ENCODE measurements around the gene NAP1L5. TPM values are rescaled to one million over a fixed set of nuclear protein-coding genes. Genes with fewer than 3 reads are reported as not detected.
A peak's percentile ranks its signal among the peaks of the same experiment; 100 is the strongest.

The NAP1L5 gene
- total RNA-seq, 1 donor from 2014 or later: 4.4 TPM

DNA sequence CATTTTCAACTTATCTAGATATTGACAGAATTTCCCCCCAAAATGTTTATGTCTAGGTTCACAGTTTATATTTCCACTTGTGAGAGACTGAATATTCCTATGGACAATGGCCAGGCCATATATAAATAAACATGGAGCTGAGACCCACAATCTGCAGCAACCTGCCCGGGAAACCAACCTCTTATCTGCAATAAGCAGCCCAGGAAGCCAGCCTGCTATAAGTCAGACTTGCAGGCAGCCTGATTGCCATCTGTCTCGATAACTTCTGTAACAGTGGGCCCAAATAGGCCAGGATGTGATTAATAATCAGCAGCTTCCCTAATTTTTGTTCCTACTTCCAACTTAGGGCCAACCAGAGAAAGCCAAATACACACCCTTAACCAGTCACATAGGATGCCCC lies 5.2 kb upstream of the NAP1L5 start:
- Mint-ChIP-seq H3K4me3 (no peak overlapping the region), H3K9me3 (no peaks in the 10 kb centered on the region), H3K4me1 (peaks cover 9% of the 10 kb centered on the region), H3K27ac (no peak overlapping the region), H3K36me3 (peaks cover 7% of the 10 kb centered on the region), H3K27me3 (ENCODE audit: low read depth) (no peaks in the 10 kb centered on the region)
- TF ChIP-seq, protein P1, sequence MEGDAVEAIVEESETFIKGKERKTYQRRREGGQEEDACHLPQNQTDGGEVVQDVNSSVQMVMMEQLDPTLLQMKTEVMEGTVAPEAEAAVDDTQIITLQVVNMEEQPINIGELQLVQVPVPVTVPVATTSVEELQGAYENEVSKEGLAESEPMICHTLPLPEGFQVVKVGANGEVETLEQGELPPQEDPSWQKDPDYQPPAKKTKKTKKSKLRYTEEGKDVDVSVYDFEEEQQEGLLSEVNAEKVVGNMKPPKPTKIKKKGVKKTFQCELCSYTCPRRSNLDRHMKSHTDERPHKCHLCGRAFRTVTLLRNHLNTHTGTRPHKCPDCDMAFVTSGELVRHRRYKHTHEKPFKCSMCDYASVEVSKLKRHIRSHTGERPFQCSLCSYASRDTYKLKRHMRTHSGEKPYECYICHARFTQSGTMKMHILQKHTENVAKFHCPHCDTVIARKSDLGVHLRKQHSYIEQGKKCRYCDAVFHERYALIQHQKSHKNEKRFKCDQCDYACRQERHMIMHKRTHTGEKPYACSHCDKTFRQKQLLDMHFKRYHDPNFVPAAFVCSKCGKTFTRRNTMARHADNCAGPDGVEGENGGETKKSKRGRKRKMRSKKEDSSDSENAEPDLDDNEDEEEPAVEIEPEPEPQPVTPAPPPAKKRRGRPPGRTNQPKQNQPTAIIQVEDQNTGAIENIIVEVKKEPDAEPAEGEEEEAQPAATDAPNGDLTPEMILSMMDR (IDR thresholded peaks at IDR 0.05; ENCODE audit: unreplicated experiment): no peak
- DNase-seq (ENCODE audit: low spot score in 2 of 2, unreplicated experiment in 2 of 2): no peak

DNA sequence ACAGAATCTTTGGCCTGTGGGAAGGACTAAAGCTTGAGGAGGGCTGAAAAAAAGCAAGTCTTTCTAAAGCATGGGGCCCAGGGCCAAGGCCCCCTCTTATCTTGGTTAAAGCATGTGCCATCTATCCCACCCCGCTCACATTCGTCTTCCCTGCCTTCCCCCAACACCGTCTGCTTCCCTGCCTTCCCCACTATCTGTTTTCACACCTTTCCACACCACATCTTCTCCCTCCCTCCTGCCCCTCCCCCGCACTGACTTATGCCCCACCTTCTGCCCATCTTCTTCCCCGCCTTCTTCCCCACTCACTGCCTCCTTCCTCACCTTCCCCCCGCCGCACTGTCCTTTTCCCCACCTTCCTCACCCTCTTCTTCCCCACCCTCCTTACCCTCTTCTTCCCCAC lies 890 bp upstream of the NAP1L5 start:
- no peaks in the 10 kb centered on the region for H3K27me3 Mint-ChIP-seq (ENCODE audit: low read depth)
- no peak overlapping the region for H3K27ac Mint-ChIP-seq
- H3K4me1 Mint-ChIP-seq: peaks cover 7% of the 10 kb centered on the region
- H3K4me3 Mint-ChIP-seq: no peak overlapping the region
- H3K9me3 Mint-ChIP-seq: no peaks in the 10 kb centered on the region
- H3K36me3 Mint-ChIP-seq: no peaks in the 10 kb centered on the region
- TF ChIP-seq, protein P1 (IDR thresholded peaks at IDR 0.05; ENCODE audit: unreplicated experiment): no peak
- DNase-seq (ENCODE audit: low spot score in 2 of 2, unreplicated experiment in 2 of 2): no peak

DNA sequence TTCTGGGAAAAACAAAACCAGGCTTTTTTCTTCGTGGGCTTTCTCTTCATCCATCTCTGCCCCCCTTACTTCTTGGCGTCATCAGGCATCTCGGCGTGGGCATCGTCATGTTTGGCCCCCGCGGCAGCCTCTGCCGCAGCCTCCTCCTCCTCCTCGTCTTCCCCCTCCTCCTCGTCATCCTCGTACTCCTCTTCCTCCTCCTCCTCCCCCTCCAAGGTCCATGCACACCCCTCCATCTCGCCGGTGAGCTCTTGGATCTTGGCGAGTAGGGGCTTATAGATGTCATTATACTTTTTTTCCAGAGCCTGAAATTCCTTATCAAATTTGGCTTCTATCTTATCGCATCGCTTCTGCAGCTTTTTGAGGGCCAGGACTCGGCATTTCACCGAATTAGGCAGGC lies 488 bp downstream of the NAP1L5 start:
- H3K4me3 Mint-ChIP-seq: peak overlapping the region; percentile 80
- no peak for DNase-seq (ENCODE audit: low spot score in 2 of 2, unreplicated experiment in 2 of 2)
- H3K36me3 Mint-ChIP-seq: no peaks in the 10 kb centered on the region
- H3K9me3 Mint-ChIP-seq: no peaks in the 10 kb centered on the region
- no peaks in the 10 kb centered on the region for H3K27me3 Mint-ChIP-seq (ENCODE audit: low read depth)
- H3K4me1 Mint-ChIP-seq: peaks cover 7% of the 10 kb centered on the region
- TF ChIP-seq, protein P1 (IDR thresholded peaks at IDR 0.05; ENCODE audit: unreplicated experiment): no peak
- no peak overlapping the region for H3K27ac Mint-ChIP-seq

DNA sequence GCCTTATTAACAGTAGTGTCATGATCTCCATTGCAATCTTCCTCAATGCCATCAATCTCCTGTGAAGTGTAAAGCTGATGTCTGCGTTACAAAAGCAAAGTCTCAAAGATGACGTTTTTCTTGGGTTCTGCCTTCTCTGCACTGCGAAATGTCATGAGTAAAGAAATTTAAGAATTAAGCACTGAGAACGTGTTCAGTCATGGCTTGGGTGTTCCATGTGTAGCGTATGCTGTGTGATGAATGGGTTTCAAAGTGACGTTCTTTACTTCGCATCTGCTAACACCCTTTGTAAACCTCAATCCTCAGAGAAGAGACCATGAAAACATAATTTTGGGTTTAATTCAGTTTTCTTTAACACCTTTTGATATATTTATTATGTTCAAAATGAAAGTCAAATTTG lies 999 bp downstream of the NAP1L5 start:
- Mint-ChIP-seq H3K27me3 (ENCODE audit: low read depth) (no peaks in the 10 kb centered on the region), H3K4me1 (peaks cover 7% of the 10 kb centered on the region), H3K4me3 (peak overlapping the region; percentile 80), H3K9me3 (no peaks in the 10 kb centered on the region), H3K27ac (no peak overlapping the region), H3K36me3 (no peaks in the 10 kb centered on the region)
- TF ChIP-seq, protein P1 (IDR thresholded peaks at IDR 0.05; ENCODE audit: unreplicated experiment): no peak
- no peak for DNase-seq (ENCODE audit: low spot score in 2 of 2, unreplicated experiment in 2 of 2)

DNA sequence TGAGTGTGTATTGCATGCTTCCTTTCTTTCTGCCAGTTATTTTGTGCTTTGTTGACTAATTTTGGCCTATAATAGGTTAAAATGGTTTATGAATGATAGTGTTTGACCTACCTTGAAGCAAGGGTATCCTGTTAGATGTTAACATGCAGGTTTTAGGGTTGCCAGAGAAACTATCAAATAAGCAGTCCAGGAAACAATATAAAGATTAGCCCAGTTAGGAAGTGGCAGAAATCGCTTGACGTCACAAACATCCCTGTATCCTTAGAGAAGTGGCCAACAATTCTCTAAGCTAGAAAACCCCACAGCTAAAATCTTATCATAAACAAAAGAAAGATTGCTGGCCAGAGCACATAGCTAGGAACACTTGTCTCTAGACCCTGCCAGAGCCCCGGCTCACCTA lies 3.8 kb downstream of the NAP1L5 start:
- Mint-ChIP-seq H3K36me3 (peaks cover 6% of the 10 kb centered on the region), H3K9me3 (no peaks in the 10 kb centered on the region), H3K4me3 (no peak overlapping the region), H3K4me1 (peaks cover 7% of the 10 kb centered on the region), H3K27ac (no peak overlapping the region), H3K27me3 (ENCODE audit: low read depth) (no peaks in the 10 kb centered on the region)
- no peak for DNase-seq (ENCODE audit: low spot score in 2 of 2, unreplicated experiment in 2 of 2)
- TF ChIP-seq, protein P1 (IDR thresholded peaks at IDR 0.05; ENCODE audit: unreplicated experiment): no peak

DNA sequence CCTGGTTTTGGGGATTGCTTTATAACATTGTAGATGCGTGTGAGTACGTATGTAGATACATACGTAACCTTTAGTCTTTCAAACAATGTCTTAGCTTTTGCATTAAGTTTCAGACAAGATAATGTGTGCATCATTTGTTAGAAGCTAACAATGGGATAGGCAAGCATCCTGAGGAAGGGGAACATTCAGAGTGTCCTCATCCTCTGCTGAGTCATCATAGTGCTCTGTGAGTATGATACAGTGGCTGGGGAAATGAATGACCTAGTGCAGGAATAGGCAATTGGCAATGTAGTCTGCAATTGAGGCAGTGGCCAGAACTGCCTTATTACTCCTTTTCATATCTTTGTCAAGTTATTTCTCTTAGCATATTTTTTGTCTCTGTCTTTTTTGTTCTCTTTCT lies 7.3 kb downstream of the NAP1L5 start:
- DNase-seq (ENCODE audit: low spot score in 2 of 2, unreplicated experiment in 2 of 2): no peak
- peaks cover 8% of the 10 kb centered on the region for H3K36me3 Mint-ChIP-seq
- H3K27me3 Mint-ChIP-seq (ENCODE audit: low read depth): no peaks in the 10 kb centered on the region

More for the DNA sequence above, 7.3 kb downstream of the NAP1L5 start:
- H3K27ac Mint-ChIP-seq: no peak overlapping the region
- no peaks in the 10 kb centered on the region for H3K4me1 Mint-ChIP-seq
- no peaks in the 10 kb centered on the region for H3K9me3 Mint-ChIP-seq
- TF ChIP-seq, protein P1 (IDR thresholded peaks at IDR 0.05; ENCODE audit: unreplicated experiment): no peak
- H3K4me3 Mint-ChIP-seq: no peak overlapping the region
